H1 (cell line): ENCODE measurements around the gene KLRF1. TPM values are rescaled to one million over a fixed set of nuclear protein-coding genes. Genes with fewer than 3 reads are reported as not detected.

Experiments
- CTCF ChIA-PET: fragments of 300-600 bp; sonication (Branson Sonifier 250); formaldehyde crosslinking; loops from one replicate; lab custom pipeline; 2021; ENCODE audit not compliant: partially characterized antibody; lab: Charles Lee
- POLR2A ChIA-PET: fragments of 300-600 bp; sonication (Branson Sonifier 250); formaldehyde crosslinking; loops from one replicate; lab custom pipeline; 2021; ENCODE audit warnings: inconsistent platforms; ENCODE audit not compliant: partially characterized antibody; lab: Charles Lee
- DNase-seq, 2 experiments: peaks; one replicate each; pipeline versions ENCODE4 v3.0.0 to v3.0.0-alpha.2; 2010 to 2022; ENCODE audit warnings: low spot score in 2 of 2, low read depth in 1 of 2, mixed read lengths in 1 of 2
- FAIRE-seq: peaks from 2 replicates; lab custom pipeline; 2011; peaks lifted over from hg19 to GRCh38; lab: Jason Lieb, UNC
- H2AFZ ChIP-seq: 2 replicates; pipeline ENCODE4 v1.8.1; 2012; ENCODE audit warnings: low read length, inconsistent platforms
- H2AK5ac ChIP-seq: 2 replicates; pipeline ENCODE4 v1.6.1; 2013; ENCODE audit warnings: low read depth, low read length
- H2BK120ac ChIP-seq: replicated peaks from 2 replicates; pipeline ENCODE3; 2013; ENCODE audit warnings: low read depth, low read length, inconsistent platforms
- H2BK12ac ChIP-seq: 2 replicates; pipeline ENCODE4 v1.6.1; 2013; ENCODE audit warnings: low read depth, low read length
- H2BK15ac ChIP-seq: 2 replicates; pipeline ENCODE4 v1.6.1; 2013; ENCODE audit warnings: low read length
- H2BK20ac ChIP-seq: 2 replicates; pipeline ENCODE4 v1.6.1; 2013; ENCODE audit warnings: low read length
- H2BK5ac ChIP-seq: 2 replicates; pipeline ENCODE4 v1.6.1; 2013; ENCODE audit warnings: low read depth, low read length
- H3K14ac ChIP-seq: 2 replicates; pipeline ENCODE4 v1.6.1; 2013; ENCODE audit warnings: inconsistent platforms; ENCODE audit not compliant: insufficient read length
- H3K18ac ChIP-seq: 2 replicates; pipeline ENCODE4 v1.6.1; 2013; ENCODE audit warnings: low read length; ENCODE audit errors: extremely low read depth
- H3K23ac ChIP-seq: 2 replicates; pipeline ENCODE4 v1.6.1; 2013; ENCODE audit warnings: inconsistent platforms; ENCODE audit not compliant: insufficient read length
- H3K23me2 ChIP-seq: 2 replicates; pipeline ENCODE4 v1.6.1; 2013; ENCODE audit warnings: low read depth, low read length
- H3K27ac ChIP-seq: 2 replicates; pipeline ENCODE4 v1.6.1; 2011; ENCODE audit warnings: low read depth, low read length, inconsistent platforms
- H3K27me3 ChIP-seq, 4 experiments: replicated peaks in 1 of 4; 1 replicate in 1 of 4; 2 replicates in 3 of 4; pipeline versions ENCODE4 v1.6.1 to v1.8.1; 2011 to 2013; ENCODE audit warnings: low read length in 3 of 4, mild to moderate bottlenecking in 3 of 4, inconsistent platforms in 2 of 4, mixed read lengths in 2 of 4, moderate library complexity in 1 of 4; ENCODE audit not compliant: control insufficient read depth in 3 of 4, insufficient read depth in 3 of 4; ENCODE audit errors: extremely low read depth in 1 of 4
- H3K36me3 ChIP-seq, 4 experiments: 2 replicates each; pipeline versions ENCODE4 v1.6.1 to v1.8.1; 2011 to 2013; ENCODE audit warnings: mild to moderate bottlenecking in 4 of 4, low read length in 3 of 4, moderate library complexity in 2 of 4, control low read depth in 1 of 4, inconsistent platforms in 1 of 4; ENCODE audit not compliant: insufficient read depth in 4 of 4, control insufficient read depth in 2 of 4
- H3K4ac ChIP-seq: replicated peaks from 2 replicates; pipeline ENCODE3; 2013; ENCODE audit warnings: low read length, low read depth, mixed read lengths, inconsistent platforms; ENCODE audit not compliant: insufficient read length
- H3K4me1 ChIP-seq, 4 experiments: replicated peaks in 1 of 4; 1 replicate in 1 of 4; 2 replicates in 3 of 4; pipeline versions ENCODE4 v1.6.1 to v1.8.1; 2011 to 2013; ENCODE audit warnings: low read length in 3 of 4, inconsistent platforms in 2 of 4, mixed read lengths in 1 of 4; ENCODE audit not compliant: insufficient read depth in 4 of 4, control insufficient read depth in 3 of 4
- H3K4me2 ChIP-seq, 2 experiments: 2 replicates each; pipeline versions ENCODE4 v1.6.1 to v1.8.1; 2011 to 2013; ENCODE audit warnings: low read depth in 2 of 2, low read length in 2 of 2, control low read depth in 1 of 2, inconsistent platforms in 1 of 2, mild to moderate bottlenecking in 1 of 2; ENCODE audit not compliant: insufficient read depth in 1 of 2
- H3K4me3 ChIP-seq, 4 experiments: fragments of 200-600, 300-600 bp in 1 of 4; sonication (generic), shearing (Covaris generic), sonication (Bioruptor Twin) in 1 of 4; 2 replicates each; pipeline versions ENCODE4 v1.5.1 to v1.8.1; 2011 to 2016; ENCODE audit warnings: low read length in 4 of 4, low read depth in 3 of 4, control low read depth in 2 of 4, inconsistent platforms in 2 of 4, mild to moderate bottlenecking in 2 of 4, mixed read lengths in 1 of 4, moderate library complexity in 1 of 4; ENCODE audit not compliant: insufficient read depth in 2 of 4; ENCODE audit errors: extremely low read depth in 1 of 4
- H3K56ac ChIP-seq: replicated peaks from 2 replicates; pipeline ENCODE3; 2013; ENCODE audit warnings: low read depth, mild to moderate bottlenecking, mixed read lengths, low read length, inconsistent platforms; ENCODE audit not compliant: insufficient read length
- H3K79me1 ChIP-seq: 2 replicates; pipeline ENCODE4 v1.6.1; 2013; ENCODE audit warnings: low read depth, low read length, control low read depth
- H3K79me2 ChIP-seq, 2 experiments: 2 replicates each; pipeline versions ENCODE4 v1.6.1 to v1.8.1; 2012 to 2013; ENCODE audit warnings: low read length in 2 of 2, mild to moderate bottlenecking in 2 of 2, inconsistent platforms in 1 of 2; ENCODE audit not compliant: insufficient read depth in 2 of 2, control insufficient read depth in 1 of 2
- H3K9ac ChIP-seq, 4 experiments: replicated peaks in 1 of 4; 1 replicate in 1 of 4; 2 replicates in 3 of 4; pipeline versions ENCODE4 v1.6.1 to v1.8.1; 2011 to 2013; ENCODE audit warnings: low read depth in 3 of 4, low read length in 3 of 4, control low read depth in 2 of 4, mild to moderate bottlenecking in 2 of 4, moderate library complexity in 2 of 4, inconsistent platforms in 1 of 4; ENCODE audit errors: extremely low read depth in 1 of 4
- H3K9me3 ChIP-seq, 2 experiments: 2 replicates each; pipeline versions ENCODE4 v1.6.1 to v1.8.1; 2012 to 2013; ENCODE audit warnings: mild to moderate bottlenecking in 2 of 2, moderate library complexity in 2 of 2, control low read depth in 1 of 2, inconsistent platforms in 1 of 2, low read depth in 1 of 2, low read length in 1 of 2, mixed read lengths in 1 of 2; ENCODE audit not compliant: insufficient read depth in 2 of 2
- H4K20me1 ChIP-seq, 2 experiments: replicated peaks in 1 of 2; 2 replicates each; pipeline versions ENCODE3 to v1.8.1; 2011 to 2013; ENCODE audit warnings: inconsistent platforms in 2 of 2, low read length in 2 of 2, mild to moderate bottlenecking in 1 of 2; ENCODE audit not compliant: insufficient read depth in 2 of 2, control insufficient read depth in 1 of 2
- H4K5ac ChIP-seq: 2 replicates; pipeline ENCODE4 v1.6.1; 2013; ENCODE audit warnings: low read length, low read depth, mixed read lengths, inconsistent platforms; ENCODE audit not compliant: insufficient read length
- H4K8ac ChIP-seq: 2 replicates; pipeline ENCODE4 v1.8.0; 2013; ENCODE audit warnings: mild to moderate bottlenecking, moderate library complexity, low read length, inconsistent platforms; ENCODE audit not compliant: insufficient read depth; ENCODE audit errors: extremely low read depth
- H4K91ac ChIP-seq: replicated peaks from 2 replicates; pipeline ENCODE3; 2013; ENCODE audit warnings: low read length, mixed read lengths, inconsistent platforms; ENCODE audit not compliant: insufficient read length
- BACH1 ChIP-seq: IDR thresholded peaks from 2 replicates; pipeline ENCODE4 v1.6.1; 2012; ENCODE audit warnings: low read length, improper control_type of control experiment
- CBX8 ChIP-seq: fragments of 300-800, 300-1000 bp; sonication (generic); IDR thresholded peaks from 2 replicates; pipeline ENCODE4 v1.7.1; 2016; ENCODE audit warnings: low read depth, low read length, borderline replicate concordance
- HDAC6 ChIP-seq: IDR thresholded peaks from one replicate; pipeline ENCODE4 v1.7.1; 2012; ENCODE audit warnings: low read depth, mild to moderate bottlenecking, inconsistent platforms, low read length, moderate library complexity
- JUND ChIP-seq: IDR thresholded peaks from 2 replicates; pipeline ENCODE4 v1.6.1; 2011; ENCODE audit warnings: mild to moderate bottlenecking, improper control_type of control experiment, low read length
- KDM1A ChIP-seq: fragments of 200-600, 300-600 bp; sonication (generic); IDR thresholded peaks from 2 replicates; pipeline ENCODE4 v1.7.1; 2016; ENCODE audit warnings: mild to moderate bottlenecking, low read length, borderline replicate concordance
- NANOG ChIP-seq: IDR thresholded peaks from 2 replicates; pipeline ENCODE4 v1.6.1; 2011; ENCODE audit warnings: low read length, low read depth, mild to moderate bottlenecking, inconsistent platforms; ENCODE audit not compliant: insufficient read depth, poor library complexity, severe bottlenecking
- POLR2A ChIP-seq, 2 experiments: IDR thresholded peaks; 1 replicate in 1 of 2; 2 replicates in 1 of 2; pipeline ENCODE4 v1.6.1; 2011; ENCODE audit warnings: low read depth in 2 of 2, low read length in 2 of 2, mild to moderate bottlenecking in 2 of 2; ENCODE audit errors: control extremely low read depth in 1 of 2
- POLR2AphosphoS5 ChIP-seq: IDR thresholded peaks from 2 replicates; pipeline ENCODE4 v1.6.1; 2011; ENCODE audit warnings: low read depth, low read length
- SUZ12 ChIP-seq: fragments of 200-600 bp; sonication (generic); IDR thresholded peaks from 2 replicates; pipeline ENCODE4 v1.6.1; 2012; ENCODE audit warnings: mild to moderate bottlenecking, inconsistent platforms, low read length, moderate library complexity, mixed read lengths
- ZNF274 ChIP-seq: IDR thresholded peaks from 2 replicates; pipeline ENCODE4 v1.7.0; 2012; ENCODE audit warnings: low read length, borderline replicate concordance; ENCODE audit errors: extremely low read depth
- WGBS, 2 experiments: shearing (Covaris generic) in 1 of 2; methylation state at CpG; one replicate each; pipeline versions ENCODE4 v1.1.6 to v1.1.7; 2013 to 2015; ENCODE audit warnings: low lambda C conversion rate in 2 of 2, mixed read lengths in 2 of 2, inconsistent platforms in 1 of 2, low coverage in 1 of 2, missing lambda C conversion rate in 1 of 2; ENCODE audit not compliant: insufficient replicate concordance in 2 of 2, insufficient coverage in 1 of 2, insufficient read length in 1 of 2; ENCODE audit errors: extremely low coverage in 1 of 2, missing lambda C conversion rate in 1 of 2; 5-methylcytosine and 5-hydroxymethylcytosine counted together
- polyA plus RNA-seq, 7 experiments: library from polyadenylated mRNA; depleted of rRNA in 3 of 7; stranded (reverse) in 5 of 7; unstranded in 2 of 7; fragments of >200 nt in 5 of 7; fragments of 200-250 nt in 2 of 7; gene quantifications; 1 replicate in 5 of 7; 2 replicates in 1 of 7; 4 replicates in 1 of 7; pipeline versions ENCODE4 v1.2.1 to v1.2.3, GENCODE V29; 2011 to 2013; ENCODE audit warnings: missing spikeins in 2 of 7, mixed read lengths in 2 of 7
- total RNA-seq: library from RNA; stranded (reverse); fragmentation: NEBNext Ultra II Directional; extraction: Animal tissue kit (Norgen Biotek cat#: 25700); gene quantifications from 2 replicates; pipeline ENCODE4 v1.2.1, GENCODE V29; 2021

KLRF1 gene
- total and polyA plus RNA-seq, 2 of the 8 experiments (the other 6 are each of a cell fraction or from before 2014, with no cell fraction given), result not detected

DNA sequence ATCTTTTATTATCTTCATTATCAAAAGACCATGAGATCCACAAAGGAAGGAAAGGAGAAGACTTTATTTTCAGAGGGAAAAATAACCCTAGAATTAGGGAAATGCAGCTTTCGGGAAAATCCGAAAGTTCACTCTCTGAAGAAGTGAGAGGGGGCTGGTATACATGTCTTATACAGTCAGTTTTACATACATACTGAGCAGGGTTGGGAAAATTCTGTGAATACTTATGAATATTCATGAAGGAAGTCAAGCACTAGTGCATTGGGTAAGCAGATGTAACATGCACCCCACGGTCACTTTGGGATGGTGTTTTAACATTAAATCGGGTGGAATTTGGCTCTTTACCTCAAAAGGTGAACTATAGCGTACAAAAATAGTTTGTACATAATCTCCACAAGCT is 15.7 kb upstream of the KLRF1 start:
- Histone ChIP-seq H4K5ac (no peak overlapping the region), H3K4me2 (no peak overlapping the region), H3K56ac (no peak overlapping the region), H2AK5ac (no peak overlapping the region), H3K23ac (no peak overlapping the region), H3K18ac (no peak overlapping the region), H2AFZ (no peak overlapping the region), H2BK12ac (no peak overlapping the region), H3K9me3 (no peaks in the 10 kb centered on the region), H4K91ac (no peak overlapping the region), H3K27ac (no peak overlapping the region), H3K79me2 (no peaks in the 10 kb centered on the region), H2BK5ac (no peak overlapping the region), H3K79me1 (no peaks in the 10 kb centered on the region), H2BK15ac (no peak overlapping the region), H3K23me2 (no peaks in the 10 kb centered on the region), H3K4ac (no peak overlapping the region), H3K9ac (no peak overlapping the region), H4K20me1 (no peaks in the 10 kb centered on the region), H3K4me1 (no peaks in the 10 kb centered on the region), H3K27me3 (no peaks in the 10 kb centered on the region), H2BK120ac (no peak overlapping the region), H2BK20ac (no peak overlapping the region), H3K36me3 (no peaks in the 10 kb centered on the region), H3K14ac (no peak overlapping the region), H3K4me3 (no peak overlapping the region), H4K8ac (no peak overlapping the region)
- no peak for TF ChIP-seq SUZ12
- TF ChIP-seq BACH1, result no peak
- no peak for TF ChIP-seq CBX8
- no peak for TF ChIP-seq NANOG
- TF ChIP-seq ZNF274, result no peak
- no peak for TF ChIP-seq JUND
- no peak for TF ChIP-seq KDM1A
- TF ChIP-seq POLR2AphosphoS5, result no peak
- no peak for TF ChIP-seq POLR2A (IDR thresholded peaks at IDR 0.05; ENCODE audit: control extremely low read depth in 1 of 2, low read depth in 2 of 2, low read length in 2 of 2)
- no peak for TF ChIP-seq HDAC6
- no peak for DNase-seq
- 90% methylated on average over 5 of the region's 5 CpGs; no CpG with 5 or more reads in 1 of the 2 experiments for WGBS, 2 experiments
- ChIA-PET POLR2A (no interaction called here), CTCF (interaction anchor here (0.7 to 9.2 kb wide), 3 partner anchors 64 to 73 kb away, joined by 3 to 108 read pairs (median 5); no protein-coding TSS in a partner anchor)
- no peak for FAIRE-seq
